ENCODE results near the gene TRPV2.

DNA sequence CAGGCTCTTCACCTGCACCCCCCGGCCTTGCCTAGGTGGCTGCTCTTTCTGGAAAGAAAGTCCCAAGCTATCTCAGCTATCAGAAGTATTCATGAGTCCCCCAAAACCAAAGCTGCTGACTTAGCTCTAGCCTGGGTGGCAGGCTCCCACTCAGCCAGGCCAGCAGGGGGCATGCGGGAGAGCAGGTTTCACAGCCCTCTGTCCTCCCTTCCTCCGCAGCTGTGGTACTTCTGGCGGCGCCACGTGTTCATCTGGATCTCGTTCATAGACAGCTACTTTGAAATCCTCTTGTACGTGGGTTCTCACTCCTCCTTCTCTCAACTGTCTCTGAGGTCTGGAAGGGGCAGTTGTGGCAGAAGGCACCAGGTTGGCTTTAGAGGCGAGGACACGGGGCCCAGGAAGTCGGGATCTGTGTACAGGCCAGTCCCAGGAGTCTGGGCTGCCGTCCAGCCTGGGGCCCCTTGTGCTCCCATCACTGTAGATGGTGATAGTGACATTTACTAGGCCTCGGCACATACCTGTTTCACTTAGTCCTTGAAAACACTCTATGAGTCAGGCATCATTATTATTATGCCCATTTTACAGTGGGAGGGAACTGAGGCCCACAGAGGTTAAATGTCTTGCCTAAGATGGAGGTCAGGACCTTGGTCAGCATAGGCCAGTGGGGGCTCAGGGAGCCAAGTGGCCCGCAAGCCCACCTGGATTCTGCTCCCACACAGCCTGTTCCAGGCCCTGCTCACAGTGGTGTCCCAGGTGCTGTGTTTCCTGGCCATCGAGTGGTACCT, 12.9 kb downstream of the TRPV2 start:
- TF ChIP-seq, protein P1, sequence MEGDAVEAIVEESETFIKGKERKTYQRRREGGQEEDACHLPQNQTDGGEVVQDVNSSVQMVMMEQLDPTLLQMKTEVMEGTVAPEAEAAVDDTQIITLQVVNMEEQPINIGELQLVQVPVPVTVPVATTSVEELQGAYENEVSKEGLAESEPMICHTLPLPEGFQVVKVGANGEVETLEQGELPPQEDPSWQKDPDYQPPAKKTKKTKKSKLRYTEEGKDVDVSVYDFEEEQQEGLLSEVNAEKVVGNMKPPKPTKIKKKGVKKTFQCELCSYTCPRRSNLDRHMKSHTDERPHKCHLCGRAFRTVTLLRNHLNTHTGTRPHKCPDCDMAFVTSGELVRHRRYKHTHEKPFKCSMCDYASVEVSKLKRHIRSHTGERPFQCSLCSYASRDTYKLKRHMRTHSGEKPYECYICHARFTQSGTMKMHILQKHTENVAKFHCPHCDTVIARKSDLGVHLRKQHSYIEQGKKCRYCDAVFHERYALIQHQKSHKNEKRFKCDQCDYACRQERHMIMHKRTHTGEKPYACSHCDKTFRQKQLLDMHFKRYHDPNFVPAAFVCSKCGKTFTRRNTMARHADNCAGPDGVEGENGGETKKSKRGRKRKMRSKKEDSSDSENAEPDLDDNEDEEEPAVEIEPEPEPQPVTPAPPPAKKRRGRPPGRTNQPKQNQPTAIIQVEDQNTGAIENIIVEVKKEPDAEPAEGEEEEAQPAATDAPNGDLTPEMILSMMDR (IDR thresholded peaks at IDR 0.05) = peak in 4 of 6 experiments; percentile 50 to 80 (median 75)
- TF ChIP-seq POLR2A (IDR thresholded peaks at IDR 0.05) = no peak

Measured in Peyer's patch (tissue), 4 donors.